ENCODE data around the gene SLC39A11.

DNA sequence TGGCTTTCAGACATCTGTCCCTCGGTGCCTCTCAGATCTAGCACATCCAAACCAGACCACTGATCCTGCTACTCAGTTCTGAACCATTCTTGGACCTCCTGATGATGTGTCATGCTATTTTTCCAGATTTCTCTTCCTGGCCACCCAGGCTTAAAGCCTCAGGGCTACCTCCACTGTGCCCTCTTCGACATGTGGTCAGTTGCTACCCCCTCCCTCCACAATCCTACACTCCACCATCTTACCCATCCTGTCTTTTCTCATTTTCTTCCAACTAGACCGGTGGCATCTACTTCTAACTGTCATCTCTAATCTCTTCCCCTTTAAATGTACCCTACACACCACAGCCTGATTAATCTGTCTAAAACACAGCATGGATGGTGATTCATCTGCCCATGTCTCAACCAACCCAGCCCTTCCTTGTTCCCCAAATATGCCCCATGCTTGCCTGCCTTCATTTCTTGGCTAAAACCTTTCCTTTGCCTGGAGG, 478.6 kb downstream of the SLC39A11 start:
- TF ChIP-seq, protein P1, sequence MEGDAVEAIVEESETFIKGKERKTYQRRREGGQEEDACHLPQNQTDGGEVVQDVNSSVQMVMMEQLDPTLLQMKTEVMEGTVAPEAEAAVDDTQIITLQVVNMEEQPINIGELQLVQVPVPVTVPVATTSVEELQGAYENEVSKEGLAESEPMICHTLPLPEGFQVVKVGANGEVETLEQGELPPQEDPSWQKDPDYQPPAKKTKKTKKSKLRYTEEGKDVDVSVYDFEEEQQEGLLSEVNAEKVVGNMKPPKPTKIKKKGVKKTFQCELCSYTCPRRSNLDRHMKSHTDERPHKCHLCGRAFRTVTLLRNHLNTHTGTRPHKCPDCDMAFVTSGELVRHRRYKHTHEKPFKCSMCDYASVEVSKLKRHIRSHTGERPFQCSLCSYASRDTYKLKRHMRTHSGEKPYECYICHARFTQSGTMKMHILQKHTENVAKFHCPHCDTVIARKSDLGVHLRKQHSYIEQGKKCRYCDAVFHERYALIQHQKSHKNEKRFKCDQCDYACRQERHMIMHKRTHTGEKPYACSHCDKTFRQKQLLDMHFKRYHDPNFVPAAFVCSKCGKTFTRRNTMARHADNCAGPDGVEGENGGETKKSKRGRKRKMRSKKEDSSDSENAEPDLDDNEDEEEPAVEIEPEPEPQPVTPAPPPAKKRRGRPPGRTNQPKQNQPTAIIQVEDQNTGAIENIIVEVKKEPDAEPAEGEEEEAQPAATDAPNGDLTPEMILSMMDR (IDR thresholded peaks at IDR 0.05), result no peak
- TF ChIP-seq POLR2A (IDR thresholded peaks at IDR 0.05), result no peak

All from thyroid gland (tissue), 4 donors.